OCI-LY3 (cell line): ENCODE measurements around the gene UNC79.

ENCODE experiments used
- CTCF ChIP-seq: fragments of 200-600, 300-600 bp; sonication (generic); IDR thresholded peaks from 2 replicates; pipeline ENCODE4 v1.5.1; 2014; ENCODE audit warnings: antibody characterized with exemption, low read length, low read depth
- EZH2phosphoT487 ChIP-seq: fragments of 200-600 bp; shearing (Covaris generic); IDR thresholded peaks from 2 replicates; pipeline ENCODE4 v1.6.1; 2018; ENCODE audit warnings: antibody characterized with exemption, mixed run types, low read depth

- TF ChIP-seq CTCF (no peak), EZH2phosphoT487 (no peak)
Measured at GRCh38 chr14:93716002-93716745, 285.4 kb downstream of the UNC79 start.
